Cardiac fibroblast (primary cell): ENCODE results near the gene SMOC2.

Source experiments
- DNase-seq, 2 donors: peaks; one replicate each; pipeline versions ENCODE4 v3.0.0 to v3.0.0-alpha.2; 2010; ENCODE audit warnings: low read depth in 2 of 2
- H3K4me3 ChIP-seq, 2 donors: replicated peaks in 1 of 2; 1 replicate in 1 of 2; 2 replicates in 1 of 2; pipeline ENCODE4 v1.5.1; 2011; ENCODE audit warnings: low read depth in 2 of 2, low read length in 2 of 2, mild to moderate bottlenecking in 2 of 2, moderate library complexity in 1 of 2
- CTCF ChIP-seq: IDR thresholded peaks from one replicate; pipeline ENCODE4 v1.5.1; 2011; ENCODE audit warnings: low read depth, mild to moderate bottlenecking, low read length, inconsistent platforms

Gene SMOC2

DNA sequence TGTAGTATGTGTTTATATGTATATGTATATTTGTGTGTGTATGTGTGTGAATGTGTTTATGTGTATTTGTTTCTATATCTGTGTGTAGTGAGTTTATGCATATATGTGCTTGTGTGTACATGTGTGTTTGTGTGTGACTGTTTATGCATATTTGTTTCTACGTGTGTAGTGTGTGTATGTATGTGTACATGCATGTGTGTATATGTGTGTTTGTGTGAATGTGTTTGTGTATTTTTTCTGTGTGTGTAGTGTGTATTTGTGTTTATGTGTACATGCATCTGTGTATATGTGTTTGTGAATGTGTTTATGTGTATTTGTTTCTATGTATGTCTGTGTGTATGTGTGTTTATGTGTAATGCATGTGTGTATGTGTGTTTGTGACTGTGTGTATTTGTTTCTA, 12.1 kb upstream of the SMOC2 start:
- H3K4me3 ChIP-seq, result no peak overlapping the region
- no peak for TF ChIP-seq CTCF

DNA sequence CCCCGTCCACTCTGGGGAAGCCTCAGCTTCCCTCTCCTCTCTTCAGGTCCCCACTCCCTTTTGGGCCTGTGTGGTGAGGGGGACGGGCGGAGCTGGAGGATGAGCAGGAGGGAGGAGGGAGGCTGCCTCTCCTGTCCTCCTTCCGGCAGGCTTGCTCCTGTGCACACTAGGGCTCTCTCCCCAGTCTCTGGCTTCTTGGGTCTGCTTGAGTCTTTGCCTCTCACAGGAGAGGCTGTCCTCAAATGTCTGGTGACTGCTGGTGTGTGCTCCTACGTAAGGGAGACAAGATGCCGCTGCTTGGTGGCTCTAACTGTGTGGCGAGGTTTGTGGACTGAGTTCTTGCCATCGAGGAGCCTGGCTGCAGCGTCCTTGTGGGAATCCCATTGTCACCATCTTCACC, 8.8 kb upstream of the SMOC2 start:
- H3K4me3 ChIP-seq, result no peak overlapping the region
- no peak for DNase-seq
- no peak for TF ChIP-seq CTCF

More for the DNA sequence above, 12.1 kb upstream of the SMOC2 start:
- DNase-seq, result no peak

DNA sequence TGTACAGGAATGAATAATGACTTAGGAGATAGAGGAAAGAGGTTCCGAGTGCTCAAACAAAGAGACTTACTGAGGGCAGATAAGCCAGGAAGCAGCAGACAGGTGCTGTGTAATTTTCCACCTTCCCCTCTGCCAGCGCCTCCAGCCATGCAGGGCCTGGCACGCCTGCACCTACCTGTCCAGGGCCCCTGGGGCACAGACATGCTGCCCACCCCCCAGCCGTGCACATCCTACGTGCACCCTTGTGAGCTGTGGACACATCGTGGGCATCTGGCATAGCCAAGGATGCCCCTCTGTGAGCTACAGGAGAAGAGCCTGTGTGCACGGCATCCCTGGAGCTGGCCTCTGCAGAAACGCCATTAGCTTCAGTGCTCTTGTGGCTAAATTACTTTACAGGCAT, 7.1 kb upstream of the SMOC2 start:
- no peak overlapping the region for H3K4me3 ChIP-seq
- no peak for TF ChIP-seq CTCF
- DNase-seq, result no peak

DNA sequence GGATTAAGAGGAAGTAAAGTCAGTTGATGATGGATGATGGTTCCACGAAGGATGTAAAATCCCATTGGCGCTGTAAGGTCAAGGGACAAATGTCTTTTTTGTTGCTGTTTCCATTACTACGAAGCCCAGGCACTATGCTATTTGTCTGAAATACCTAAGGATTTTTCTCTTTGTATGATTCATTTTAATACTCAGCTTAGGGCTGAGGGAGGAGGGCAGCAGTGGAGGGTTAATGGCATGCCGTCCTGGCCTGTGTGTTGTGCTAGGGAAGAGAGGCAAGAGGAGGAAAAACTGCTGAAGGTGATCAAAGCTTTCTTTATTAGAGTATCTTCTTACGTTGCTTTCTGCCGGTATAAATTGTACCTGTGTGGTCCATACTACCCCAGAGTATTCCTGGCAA, 6.5 kb upstream of the SMOC2 start:
- no peak overlapping the region for H3K4me3 ChIP-seq
- TF ChIP-seq CTCF, result no peak
- DNase-seq, result no peak

GRCh38 chr6:168437751-168438150, 3.2 kb upstream of the SMOC2 start:
- no peak overlapping the region for H3K4me3 ChIP-seq
- no peak for DNase-seq
- TF ChIP-seq CTCF, result no peak

- no peak overlapping the region for H3K4me3 ChIP-seq
- no peak for TF ChIP-seq CTCF
- DNase-seq, result no peak
Observed at GRCh38 chr6:168438783-168439520, 2.0 kb upstream of the SMOC2 start.
